CD4-positive, alpha-beta T cell treated with Interleukin-4 for 4 hours (primary cell): ENCODE measurements around the gene ALS2CL.

ENCODE experiments used
- DNase-seq: peaks from one replicate; pipeline ENCODE4 v3.0.0-alpha.2; 2020

ALS2CL gene

DNA sequence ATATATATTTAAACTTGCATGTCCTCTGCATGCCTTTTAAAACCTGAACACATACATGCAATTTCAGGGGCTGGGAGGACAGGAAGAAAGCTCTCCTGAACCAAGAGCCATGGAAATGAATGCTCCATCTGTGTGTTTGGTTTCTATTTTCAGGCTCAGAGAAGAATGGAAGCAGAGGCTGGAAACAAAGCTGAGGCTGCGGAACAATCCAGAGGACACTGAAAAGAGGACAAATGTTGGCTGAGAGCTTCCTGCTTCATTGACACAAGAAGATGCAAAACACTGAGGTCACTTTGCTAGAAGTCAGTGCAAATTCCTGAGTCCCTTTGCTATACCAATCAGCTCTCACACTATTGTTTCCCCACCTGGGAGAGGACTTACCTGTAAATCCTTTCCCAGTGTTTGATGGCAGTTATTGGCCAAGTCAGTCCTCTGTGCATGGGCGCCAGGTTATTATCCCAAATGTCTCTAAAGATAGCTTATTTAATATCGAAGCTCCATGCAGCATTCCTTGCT, 68.4 kb downstream of the ALS2CL start:
- DNase-seq, result no peak

DNA sequence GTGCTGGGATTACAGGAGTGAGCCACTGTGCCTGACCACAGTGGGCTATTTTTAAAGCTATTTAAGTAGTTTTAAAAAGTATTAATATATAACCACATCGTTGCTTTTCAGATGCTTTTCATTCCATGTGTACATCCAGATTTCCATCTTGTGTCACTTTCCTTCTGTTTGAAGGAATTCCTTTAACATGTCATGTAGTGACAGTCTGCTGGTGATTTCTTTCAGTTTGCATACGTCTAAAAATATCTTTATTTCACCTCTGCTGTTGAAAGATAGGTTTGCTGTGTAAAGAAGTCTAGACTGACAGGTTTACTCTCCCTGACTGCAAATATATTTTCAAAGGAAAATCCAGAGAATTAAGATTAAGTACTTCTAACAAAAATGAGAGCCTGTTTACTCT, 68.9 kb downstream of the ALS2CL start:
- DNase-seq, result no peak

DNA sequence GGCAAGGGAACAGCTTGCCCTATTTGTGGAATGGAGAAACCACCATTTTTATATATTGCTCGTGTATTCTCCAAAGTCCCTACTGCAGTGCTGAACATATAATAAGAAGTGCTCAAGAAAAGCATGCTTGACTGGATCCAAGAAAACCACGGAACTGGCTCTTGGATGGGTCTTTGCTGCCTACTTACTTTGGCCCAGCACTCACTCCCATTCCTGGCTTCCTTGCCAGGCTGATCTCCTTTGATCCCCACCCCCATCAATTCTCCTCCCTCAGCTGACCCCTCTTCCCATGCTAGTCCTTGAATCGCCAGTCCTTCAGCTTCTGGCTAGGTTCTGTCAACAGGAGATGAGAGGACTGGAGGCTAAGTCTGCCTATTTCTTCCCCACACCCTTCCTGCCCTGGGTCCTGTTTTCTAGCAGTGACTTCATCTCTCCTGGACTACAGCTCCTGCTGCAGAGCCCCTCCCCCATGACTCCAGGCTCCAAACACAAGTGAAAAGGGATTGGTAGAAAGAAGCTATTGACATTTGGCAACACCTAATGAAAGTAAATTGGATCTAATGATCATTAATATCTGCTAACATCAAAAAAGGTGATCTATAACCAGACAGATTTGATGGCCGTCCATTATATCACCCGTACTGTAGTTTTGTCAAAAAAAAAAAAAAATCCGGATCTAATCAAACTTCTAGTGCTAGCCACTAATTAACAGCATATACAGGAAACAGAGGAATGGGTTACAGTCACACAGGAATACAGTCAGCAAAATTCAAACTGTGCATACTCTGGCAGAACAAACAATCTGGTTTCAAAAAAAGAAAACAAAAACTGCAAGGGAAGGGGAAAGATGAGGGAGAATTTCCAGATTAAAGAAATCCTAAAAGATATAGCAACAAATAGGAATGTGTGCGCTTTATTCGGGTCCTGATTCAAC, 73.4 kb downstream of the ALS2CL start:
- DNase-seq, result no peak
